OCI-LY7 (cell line): ENCODE data around the gene CAT. TPM values are rescaled to one million over a fixed set of nuclear protein-coding genes. Genes with fewer than 3 reads are reported as not detected.

Experiments used
- BruUV-seq: library from RNA; stranded (reverse); fragments of 400-500 nt; replicated peaks from 2 replicates; lab custom pipeline; 2021; lab: Mats Ljungman, UMichigan
- CTCF ChIA-PET: fragments of 300-600 bp; sonication (Branson Sonifier 250); formaldehyde crosslinking; loops from one replicate; lab custom pipeline; 2022; ENCODE audit warnings: antibody characterized with exemption; ENCODE audit not compliant: unreplicated experiment; lab: Charles Lee
- POLR2A ChIA-PET: fragments of 300-600 bp; sonication (Branson Sonifier 250); formaldehyde crosslinking; loops from one replicate; lab custom pipeline; 2022; ENCODE audit warnings: antibody characterized with exemption; lab: Charles Lee
- DNase-seq: peaks from one replicate; pipeline ENCODE4 v3.0.0-alpha.2; 2015; ENCODE audit warnings: low spot score
- H2AFZ ChIP-seq: fragments of 200-600 bp; sonication (generic), shearing (Covaris generic); 2 replicates; pipeline ENCODE4 v1.6.1; 2014; ENCODE audit warnings: mild to moderate bottlenecking, antibody characterized with exemption, low read length, moderate library complexity
- H3K27ac ChIP-seq: fragments of 200-600 bp; sonication (generic); 2 replicates; pipeline ENCODE4 v1.5.1; 2014; ENCODE audit warnings: mixed run types, low read depth, mild to moderate bottlenecking, moderate library complexity, low read length, inconsistent platforms; ENCODE audit not compliant: poor library complexity, severe bottlenecking
- H3K36me3 ChIP-seq: fragments of 200-600 bp; sonication (generic); 2 replicates; pipeline ENCODE4 v1.6.1; 2014; ENCODE audit warnings: mild to moderate bottlenecking, antibody characterized with exemption, low read length, moderate library complexity, mixed read lengths; ENCODE audit not compliant: insufficient read depth
- H3K4me1 ChIP-seq: fragments of 200-600 bp; sonication (generic); 2 replicates; pipeline ENCODE4 v1.5.1; 2014; ENCODE audit warnings: mild to moderate bottlenecking, low read length; ENCODE audit not compliant: insufficient read depth, poor library complexity, severe bottlenecking
- H3K4me2 ChIP-seq: fragments of 200-600 bp; sonication (generic); 2 replicates; pipeline ENCODE4 v1.6.1; 2014; ENCODE audit warnings: mild to moderate bottlenecking, low read length
- H3K4me3 ChIP-seq: fragments of 200-600 bp; sonication (generic); 2 replicates; pipeline ENCODE4 v1.5.1; 2014; ENCODE audit warnings: mild to moderate bottlenecking, low read depth, low read length; ENCODE audit not compliant: poor library complexity, severe bottlenecking
- H3K79me2 ChIP-seq: fragments of 200-600 bp; sonication (generic); 2 replicates; pipeline ENCODE4 v1.6.1; 2016; ENCODE audit warnings: low read depth, mild to moderate bottlenecking, low read length, moderate library complexity, mixed read lengths; ENCODE audit not compliant: insufficient read depth
- H3K9me2 ChIP-seq: fragments of 200-600 bp; sonication (generic); 2 replicates; pipeline ENCODE4 v1.6.1; 2016; ENCODE audit warnings: mild to moderate bottlenecking, low read length, mixed read lengths; ENCODE audit not compliant: insufficient read depth
- H3K9me3 ChIP-seq: fragments of 200-600 bp; sonication (generic); 2 replicates; pipeline ENCODE4 v1.6.1; 2014; ENCODE audit warnings: mild to moderate bottlenecking, mixed run types, low read length, mixed read lengths
- H4K20me1 ChIP-seq: fragments of 200-600 bp; sonication (generic); 2 replicates; pipeline ENCODE4 v1.6.1; 2014; ENCODE audit warnings: mild to moderate bottlenecking, antibody characterized with exemption, low read length, moderate library complexity, mixed read lengths; ENCODE audit not compliant: insufficient read depth
- CTCF ChIP-seq: fragments of 200-600 bp; sonication (generic); conservative IDR thresholded peaks from 2 replicates; pipeline ENCODE4 v1.5.1; 2014; ENCODE audit warnings: mild to moderate bottlenecking, antibody characterized with exemption, low read length, moderate library complexity, mixed read lengths
- EZH2phosphoT487 ChIP-seq: fragments of 200-600 bp; sonication (generic); IDR thresholded peaks from 2 replicates; pipeline ENCODE4 v1.6.1; 2018; ENCODE audit warnings: low read depth, borderline replicate concordance, mild to moderate bottlenecking, mixed run types, antibody characterized with exemption, low read length, moderate library complexity, mixed read lengths
- intact Hi-C: fragments of 100-400 bp; cut with micrococcal nuclease; formaldehyde crosslinking; loops from one replicate; pipeline ENCODE4 v1.10.0; 2022; ENCODE audit not compliant: unreplicated experiment
- total RNA-seq, 2 experiments: library from RNA; depleted of rRNA in 1 of 2; stranded (reverse); fragments of >200 nt in 1 of 2; shearing (Covaris generic) in 1 of 2; gene quantifications; 2 replicates each; pipeline ENCODE4 v1.2.3, GENCODE V29; 2014 to 2022

Gene CAT
- total RNA-seq, 2 experiments from 2014 or later = 46.6 to 47.8 TPM

GRCh38 chr11:34403431-34403830, 35.3 kb upstream of the CAT start:
- POLR2A ChIA-PET = interaction anchor here (0.6 to 1.0 kb wide), 2 partner anchors 12 to 1682 kb away, joined by 3 read pairs; no protein-coding TSS in a partner anchor
- BruUV-seq = no TSS peak
- Histone ChIP-seq H3K27ac (no peak overlapping the region), H3K36me3 (no peaks in the 10 kb centered on the region), H2AFZ (no peak overlapping the region), H3K4me1 (no peaks in the 10 kb centered on the region), H3K79me2 (no peaks in the 10 kb centered on the region), H3K4me2 (no peak overlapping the region), H3K9me3 (no peaks in the 10 kb centered on the region), H4K20me1 (no peaks in the 10 kb centered on the region), H3K9me2 (no peaks in the 10 kb centered on the region), H3K4me3 (no peak overlapping the region)
- no peak for DNase-seq
- CTCF ChIA-PET = no interaction called here
- intact Hi-C loops = no loop called here
- TF ChIP-seq EZH2phosphoT487 (no peak), CTCF (no peak)

- no peaks in the 10 kb centered on the region for H4K20me1 ChIP-seq
- BruUV-seq = no TSS peak
- H3K4me3 ChIP-seq = no peak overlapping the region
- no peaks in the 10 kb centered on the region for H3K79me2 ChIP-seq
- H3K4me2 ChIP-seq = no peak overlapping the region
- H3K36me3 ChIP-seq = no peaks in the 10 kb centered on the region
- DNase-seq = no peak
- no peak overlapping the region for H2AFZ ChIP-seq
- no peaks in the 10 kb centered on the region for H3K9me2 ChIP-seq
- no peak overlapping the region for H3K27ac ChIP-seq
- intact Hi-C loops = no loop called here
- no peak for TF ChIP-seq CTCF
- no peak for TF ChIP-seq EZH2phosphoT487
- no peaks in the 10 kb centered on the region for H3K9me3 ChIP-seq
- POLR2A ChIA-PET = interaction anchor here (0.9 kb wide), 1 partner anchor 329 kb away, joined by 3 read pairs; no protein-coding TSS in a partner anchor
- H3K4me1 ChIP-seq = no peaks in the 10 kb centered on the region
- CTCF ChIA-PET = no interaction called here
These were observed 34.5 kb upstream of the CAT start for GRCh38 chr11:34404280-34404679.

- Histone ChIP-seq H3K4me3 (no peak overlapping the region), H3K79me2 (no peaks in the 10 kb centered on the region), H2AFZ (no peak overlapping the region), H4K20me1 (no peaks in the 10 kb centered on the region), H3K36me3 (no peaks in the 10 kb centered on the region), H3K9me2 (no peaks in the 10 kb centered on the region), H3K9me3 (no peaks in the 10 kb centered on the region), H3K4me1 (no peaks in the 10 kb centered on the region), H3K4me2 (no peak overlapping the region), H3K27ac (no peak overlapping the region)
- intact Hi-C loops = no loop called here
- ChIA-PET CTCF (no interaction called here), POLR2A (no interaction called here)
- TF ChIP-seq EZH2phosphoT487 (no peak), CTCF (no peak)
- BruUV-seq = no TSS peak
- DNase-seq = no peak
These were observed 33.5 kb upstream of the CAT start for GRCh38 chr11:34405079-34405858.
